Measurements from ENCODE around the gene LGI4. TPM values are rescaled to one million over a fixed set of nuclear protein-coding genes. Genes with fewer than 3 reads are reported as not detected.

LGI4 gene
- total RNA-seq, 1 experiment from 2014 or later: 0.32 TPM

- BruUV-seq (replicated peaks): no TSS peak
- ChIA-PET CTCF (no interaction called here), POLR2A (no interaction called here), RAD21 (ENCODE audit: low non-redundant PET in 1 of 2, low total read pairs in 2 of 2, uncharacterized antibody in 2 of 2, unreplicated experiment in 2 of 2) (no interaction called here)
- Histone ChIP-seq H3K9ac (ENCODE audit: low read length) (no peak overlapping the region), H3K36me3 (ENCODE audit: control insufficient read depth in 1 of 2, insufficient read depth in 2 of 2, low read length in 2 of 2) (no peaks in the 10 kb centered on the region), H3K4me1 (ENCODE audit: control insufficient read depth in 1 of 2, insufficient read depth in 2 of 2, low read length in 2 of 2) (no peaks in the 10 kb centered on the region), H3K4me2 (ENCODE audit: low read length) (no peak overlapping the region), H4K20me1 (ENCODE audit: insufficient read depth) (no peaks in the 10 kb centered on the region), H3K9me2 (ENCODE audit: insufficient read depth) (no peaks in the 10 kb centered on the region), H3K79me2 (ENCODE audit: insufficient read depth, low read length) (no peaks in the 10 kb centered on the region), H2AFZ (ENCODE audit: low read depth, low read length, poor library complexity, severe bottlenecking) (no peak overlapping the region), H3K4me3 (replicated peaks in 1 of 2; ENCODE audit: low read depth in 1 of 2, low read length in 2 of 2) (no peak overlapping the region), H3K9me3 (ENCODE audit: control insufficient read depth in 1 of 2, insufficient read depth in 1 of 2, low read depth in 1 of 2, low read length in 2 of 2) (no peaks in the 10 kb centered on the region), H3K27me3 (ENCODE audit: insufficient read depth, low read length) (no peaks in the 10 kb centered on the region), H3K27ac (ENCODE audit: low read depth, low read length) (no peak overlapping the region)
- DNase-seq (ENCODE audit: low read depth, low spot score): no peak
- no peak for ATAC-seq
- intact Hi-C loops (cut with micrococcal nuclease): no loop called here
- TF ChIP-seq FOSL1 (IDR thresholded peaks at IDR 0.05; ENCODE audit: low read depth) (no peak), CBX3 (IDR thresholded peaks at IDR 0.05; ENCODE audit: low read depth) (no peak), ATF3 (IDR thresholded peaks at IDR 0.05) (no peak)
Measured at GRCh38 chr19:35079826-35080225, 55.0 kb downstream of the LGI4 start.

- Histone ChIP-seq H3K9me2 (ENCODE audit: insufficient read depth) (no peaks in the 10 kb centered on the region), H2AFZ (ENCODE audit: low read depth, low read length, poor library complexity, severe bottlenecking) (no peak overlapping the region), H3K27me3 (ENCODE audit: insufficient read depth, low read length) (no peaks in the 10 kb centered on the region), H4K20me1 (ENCODE audit: insufficient read depth) (no peaks in the 10 kb centered on the region), H3K4me2 (ENCODE audit: low read length) (no peak overlapping the region), H3K4me1 (ENCODE audit: control insufficient read depth in 1 of 2, insufficient read depth in 2 of 2, low read length in 2 of 2) (no peaks in the 10 kb centered on the region), H3K9ac (ENCODE audit: low read length) (no peak overlapping the region), H3K27ac (ENCODE audit: low read depth, low read length) (no peak overlapping the region), H3K9me3 (ENCODE audit: control insufficient read depth in 1 of 2, insufficient read depth in 1 of 2, low read depth in 1 of 2, low read length in 2 of 2) (no peaks in the 10 kb centered on the region), H3K36me3 (ENCODE audit: control insufficient read depth in 1 of 2, insufficient read depth in 2 of 2, low read length in 2 of 2) (no peaks in the 10 kb centered on the region), H3K79me2 (ENCODE audit: insufficient read depth, low read length) (no peaks in the 10 kb centered on the region), H3K4me3 (replicated peaks in 1 of 2; ENCODE audit: low read depth in 1 of 2, low read length in 2 of 2) (no peak overlapping the region)
- intact Hi-C loops (cut with micrococcal nuclease): no loop called here
- CTCF ChIA-PET: no interaction called here
- ATAC-seq (no peak), DNase-seq (ENCODE audit: low read depth, low spot score) (no peak)
- no TSS peak for BruUV-seq (replicated peaks)
- POLR2A ChIA-PET: no interaction called here
- RAD21 ChIA-PET (ENCODE audit: low non-redundant PET in 1 of 2, low total read pairs in 2 of 2, uncharacterized antibody in 2 of 2, unreplicated experiment in 2 of 2): no interaction called here
- TF ChIP-seq ZNF274 (IDR thresholded peaks at IDR 0.05; ENCODE audit: low read depth, low read length) (no peak), EZH2phosphoT487 (IDR thresholded peaks at IDR 0.05; ENCODE audit: borderline replicate concordance) (no peak), POLR2A (IDR thresholded peaks at IDR 0.05; ENCODE audit: borderline replicate concordance, extremely low read depth, insufficient read depth, insufficient read length) (no peak), CBX3 (IDR thresholded peaks at IDR 0.05; ENCODE audit: low read depth) (no peak), EGR1 (IDR thresholded peaks at IDR 0.05; ENCODE audit: low read depth) (no peak), TCF7L2 (IDR thresholded peaks at IDR 0.05; ENCODE audit: borderline replicate concordance, extremely low read depth, insufficient read depth, insufficient read length) (no peak), JUND (IDR thresholded peaks at IDR 0.05) (no peak), SP1 (IDR thresholded peaks at IDR 0.05; ENCODE audit: low read depth) (no peak), YY1 (IDR thresholded peaks at IDR 0.05; ENCODE audit: extremely low read depth, insufficient replicate concordance, low read depth, low read length) (no peak), ZFX (IDR thresholded peaks at IDR 0.05) (no peak), ATF3 (IDR thresholded peaks at IDR 0.05) (no peak), CTCF (IDR thresholded peaks at IDR 0.05 in 2 of 3, conservative IDR thresholded peaks at IDR 0.05 in 1 of 3; ENCODE audit: borderline replicate concordance in 1 of 3, insufficient read depth in 1 of 3, low read depth in 2 of 3, low read length in 2 of 3) (no peak), SRF (IDR thresholded peaks at IDR 0.05; ENCODE audit: low read depth) (no peak), POLR2AphosphoS5 (IDR thresholded peaks at IDR 0.05; ENCODE audit: low read depth, low read length) (no peak), SIN3A (IDR thresholded peaks at IDR 0.05; ENCODE audit: low read depth) (no peak), CEBPB (IDR thresholded peaks at IDR 0.05; ENCODE audit: low read depth) (no peak)
Measured at GRCh38 chr19:35077411-35078223, 57.2 kb downstream of the LGI4 start.
